Right lobe of liver (tissue), 6 donors: ENCODE data around the gene CDHR3. TPM values are rescaled to one million over a fixed set of nuclear protein-coding genes. Genes with fewer than 3 reads are reported as not detected.

ENCODE experiments used
- ATAC-seq, 4 donors: fragments of 200-7000 bp; cut with Tn5 transposase; one replicate each; pipeline ENCODE4 v1.9.1; 2020; ENCODE audit warnings: mild to moderate bottlenecking in 4 of 4, moderate library complexity in 4 of 4
- DNase-seq, 3 donors: peaks; one replicate each; pipeline ENCODE4 v3.0.0-alpha.2; 2020
- H3K27ac ChIP-seq, 3 donors: fragments of 200-600 bp; one replicate each; pipeline ENCODE4 v1.8.0; 2022
- H3K27me3 ChIP-seq, 2 donors: fragments of 200-600 bp; one replicate each; pipeline ENCODE4 v1.8.0; 2022
- H3K36me3 ChIP-seq, 4 donors: fragments of 200-600 bp; sonication (generic) in 1 of 4; one replicate each; pipeline versions ENCODE4 v1.5.1 to v1.8.0; 2017 to 2022; ENCODE audit warnings: control low read depth in 1 of 4
- H3K4me1 ChIP-seq, 4 donors: fragments of 200-600 bp; sonication (generic) in 1 of 4; one replicate each; pipeline versions ENCODE4 v1.5.1 to v1.8.0; 2017 to 2022; ENCODE audit warnings: control low read depth in 1 of 4
- H3K4me3 ChIP-seq, 3 donors: fragments of 200-600 bp; one replicate each; pipeline ENCODE4 v1.8.0; 2022
- H3K9me3 ChIP-seq, 4 donors: fragments of 200-600 bp; sonication (generic) in 1 of 4; one replicate each; pipeline versions ENCODE4 v1.5.1 to v1.8.0; 2017 to 2022; ENCODE audit warnings: control low read depth in 1 of 4
- CTCF ChIP-seq, 4 donors: fragments of 200-600 bp in 3 of 4; fragments of 450-650 bp in 1 of 4; IDR thresholded peaks; one replicate each; pipeline versions ENCODE4 v1.5.1 to v1.8.0; 2016 to 2022; ENCODE audit warnings: antibody characterized with exemption in 4 of 4, mild to moderate bottlenecking in 2 of 4
- POLR2A ChIP-seq: fragments of 450-650 bp; IDR thresholded peaks from one replicate; pipeline ENCODE4 v1.6.1; 2017; ENCODE audit warnings: antibody characterized with exemption, mild to moderate bottlenecking
- WGBS: methylation state at CpG from one replicate; pipeline ENCODE4 v1.1.6; 2018; ENCODE audit warnings: low coverage, low lambda C conversion rate; ENCODE audit not compliant: insufficient coverage; ENCODE audit errors: missing lambda C conversion rate; 5-methylcytosine and 5-hydroxymethylcytosine counted together
- intact Hi-C, 2 donors: fragments of 100-400 bp; cut with DNase I; formaldehyde crosslinking; loops; one replicate each; pipeline versions ENCODE4 v1.11.2 to v1.14.1; 2022
- total RNA-seq, 6 experiments: library from RNA; depleted of rRNA in 2 of 6; stranded (reverse); fragments of >200 nt in 2 of 6; fragmentation: NEBNext Ultra II Directional in 3 of 6; extraction: Animal tissue kit (Norgen Biotek cat#: 25700) in 3 of 6; gene quantifications; one replicate each; pipeline versions ENCODE4 v1.1.0 to v1.2.4, GENCODE V29; 2016 to 2023
- donor health status: DM: no; HTN: yes; CAD: no.
- donor health status: DM: no; HTN: no; CAD: no.
- donor health status: DM: no; HTN: no; CAD: no.
- donor health status: DM: no; HTN: yes; CAD: no.
- donor health status: DM: no; HTN: yes; CAD: no.

The CDHR3 gene
- total RNA-seq, 6 experiments from 2014 or later, result 3.6 to 8.6 (median 4.5) TPM

- Histone ChIP-seq H3K4me3 (no peak overlapping the region), H3K9me3 (no peaks in the 10 kb centered on the region), H3K27me3 (no peaks in the 10 kb centered on the region), H3K27ac (no peak overlapping the region), H3K4me1 (no peaks in the 10 kb centered on the region), H3K36me3 (no peaks in the 10 kb centered on the region)
- no peak for DNase-seq
- ATAC-seq, result no peak
- TF ChIP-seq POLR2A, result no peak
- TF ChIP-seq CTCF (IDR thresholded peaks at IDR 0.05), result no peak
- WGBS, result 80% methylated on average over 2 of the region's 3 CpGs
- intact Hi-C loops, result no loop called here
These were observed 15.0 kb downstream of the CDHR3 start for GRCh38 chr7:105978035-105978434.

- intact Hi-C loops, result no loop called here
- Histone ChIP-seq H3K9me3 (no peaks in the 10 kb centered on the region), H3K4me3 (no peak overlapping the region), H3K4me1 (no peaks in the 10 kb centered on the region), H3K36me3 (no peaks in the 10 kb centered on the region), H3K27ac (no peak overlapping the region), H3K27me3 (no peaks in the 10 kb centered on the region)
- WGBS, result 55% methylated on average over 1 of the region's 2 CpGs
- TF ChIP-seq POLR2A (no peak), CTCF (IDR thresholded peaks at IDR 0.05) (no peak)
- DNase-seq (no peak), ATAC-seq (no peak)
These were observed 15.9 kb downstream of the CDHR3 start for GRCh38 chr7:105978974-105979373.

- ATAC-seq (no peak), DNase-seq (no peak)
- 95% methylated on average over 2 of the region's 2 CpGs for WGBS
- TF ChIP-seq POLR2A, result no peak
- no peak for TF ChIP-seq CTCF (IDR thresholded peaks at IDR 0.05)
- intact Hi-C loops, result no loop called here
- Histone ChIP-seq H3K27me3 (no peaks in the 10 kb centered on the region), H3K27ac (no peak overlapping the region), H3K4me3 (no peak overlapping the region), H3K9me3 (no peaks in the 10 kb centered on the region), H3K4me1 (no peaks in the 10 kb centered on the region), H3K36me3 (no peaks in the 10 kb centered on the region)
These were observed 16.3 kb downstream of the CDHR3 start for GRCh38 chr7:105979405-105979804.

- no peak for DNase-seq
- TF ChIP-seq POLR2A (no peak), CTCF (IDR thresholded peaks at IDR 0.05) (no peak)
- H3K4me1 ChIP-seq, result no peaks in the 10 kb centered on the region
- H3K36me3 ChIP-seq, result no peaks in the 10 kb centered on the region
- WGBS, result 76% methylated on average over 3 of the region's 3 CpGs
- no peak overlapping the region for H3K27ac ChIP-seq
- no peaks in the 10 kb centered on the region for H3K27me3 ChIP-seq
- H3K4me3 ChIP-seq, result no peak overlapping the region
- intact Hi-C loops, result no loop called here
- H3K9me3 ChIP-seq, result no peaks in the 10 kb centered on the region
- no peak for ATAC-seq
These were observed 17.8 kb downstream of the CDHR3 start for GRCh38 chr7:105980645-105981396.
